PC-3 (cell line): ENCODE measurements around the gene CPEB4.

Experiments used
- CTCF ChIP-seq: fragments of 300-600 bp; sonication (generic); conservative IDR thresholded peaks from 2 replicates; pipeline ENCODE4 v1.5.1; 2017; ENCODE audit warnings: antibody characterized with exemption, low read depth, mild to moderate bottlenecking, low read length
- EZH2 ChIP-seq: fragments of 300-600 bp; sonication (generic); IDR thresholded peaks from one replicate; pipeline ENCODE4 v1.6.1; 2017; ENCODE audit warnings: antibody characterized with exemption, mild to moderate bottlenecking, low read length; ENCODE audit not compliant: unreplicated experiment
- EZH2phosphoT487 ChIP-seq: fragments of 300-600 bp; sonication (generic); IDR thresholded peaks from 2 replicates; pipeline ENCODE4 v1.6.1; 2018; ENCODE audit warnings: mild to moderate bottlenecking, antibody characterized with exemption, low read length, borderline replicate concordance

GRCh38 chr5:173848986-173849596, 39.1 kb upstream of the CPEB4 start:
- TF ChIP-seq CTCF (no peak), EZH2phosphoT487 (no peak), EZH2 (no peak)
